ENCODE measurements around the gene TNRC6A.
"Not testable (repeated sequence)": the region's sequence is repeated elsewhere in the genome, so short reads cannot be mapped to it uniquely, and the experiment has no call there.

The TNRC6A gene

DNA sequence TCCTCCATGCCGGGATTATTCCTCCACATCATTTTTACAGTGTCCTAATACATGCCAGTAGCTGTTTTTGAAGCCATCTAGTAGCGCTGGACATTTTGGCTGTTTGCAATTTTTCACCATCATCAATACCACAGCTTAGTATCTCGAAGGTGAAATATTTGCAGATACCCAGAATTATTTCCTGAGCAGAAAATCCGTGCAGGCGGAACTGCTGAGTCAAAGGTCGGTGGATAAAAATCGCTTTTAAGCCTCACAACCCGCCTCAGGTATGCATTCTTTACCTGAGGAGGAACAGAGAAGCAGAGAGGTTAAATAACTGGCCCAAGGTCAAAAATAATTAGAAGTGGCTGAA is 584 bp upstream of the TNRC6A start:
- DNase-seq: peak; percentile 16

DNA sequence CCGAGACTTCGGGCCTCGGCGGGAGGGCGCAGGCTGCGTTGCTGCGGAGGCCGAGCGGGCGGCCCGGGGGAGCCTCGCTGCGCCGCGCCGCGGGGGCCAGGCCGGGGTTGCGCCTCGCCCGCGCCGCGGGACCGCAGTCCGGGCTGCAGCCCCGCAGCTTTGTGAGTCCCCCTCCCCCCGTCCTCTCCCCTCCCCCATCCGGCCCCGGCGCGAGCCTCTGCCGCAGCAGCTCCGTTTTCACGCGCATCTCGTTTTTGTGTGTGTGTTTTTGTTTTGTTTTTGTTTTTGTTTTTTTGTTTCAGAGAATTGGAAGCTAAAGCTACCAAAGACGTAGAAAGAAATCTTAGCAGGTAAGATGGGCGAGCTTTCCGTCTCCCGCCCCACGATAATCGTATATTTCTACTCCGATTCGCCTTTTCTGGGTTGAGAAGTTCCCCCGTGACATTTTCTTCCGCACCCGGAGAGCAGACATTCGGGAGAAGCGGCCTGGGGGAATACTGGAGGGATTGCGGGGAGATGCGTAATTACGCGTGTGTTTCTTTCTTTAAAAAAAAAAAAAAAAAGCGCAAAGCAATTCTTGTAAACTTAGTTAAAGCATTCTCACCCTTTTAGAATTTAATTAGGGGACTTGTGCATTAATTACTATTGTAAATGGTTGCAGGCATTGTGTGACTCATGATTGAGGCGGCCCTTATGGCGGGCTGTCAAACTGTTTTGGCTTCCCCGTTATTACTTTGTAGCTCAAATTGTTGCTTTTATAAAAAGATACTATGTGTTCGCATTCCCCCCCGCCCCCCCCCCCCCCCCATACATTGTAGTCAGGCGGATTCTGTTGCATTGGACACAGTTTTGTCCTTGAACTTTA is 732 bp downstream of the TNRC6A start:
- peak; percentile 32 for DNase-seq

DNA sequence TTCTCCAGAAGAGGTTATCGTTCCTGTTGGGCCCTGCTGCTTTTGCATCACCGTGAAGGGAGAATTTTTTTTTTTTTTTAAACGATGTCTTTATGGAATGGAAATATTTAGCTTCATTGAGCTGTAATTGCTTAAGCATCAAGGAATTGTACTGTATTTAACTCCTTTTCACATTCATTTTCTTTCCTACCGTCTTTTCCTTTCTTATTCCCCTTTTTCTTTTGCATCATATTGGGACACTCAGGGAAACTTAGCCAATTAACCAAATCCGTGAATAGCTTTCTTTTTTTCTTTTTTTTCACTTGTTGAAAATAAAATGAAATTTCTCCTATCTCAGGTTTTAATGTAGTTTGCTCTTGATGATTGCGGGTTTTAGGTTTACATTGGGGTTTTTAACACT is 1.5 kb downstream of the TNRC6A start:
- no peak for DNase-seq

DNA sequence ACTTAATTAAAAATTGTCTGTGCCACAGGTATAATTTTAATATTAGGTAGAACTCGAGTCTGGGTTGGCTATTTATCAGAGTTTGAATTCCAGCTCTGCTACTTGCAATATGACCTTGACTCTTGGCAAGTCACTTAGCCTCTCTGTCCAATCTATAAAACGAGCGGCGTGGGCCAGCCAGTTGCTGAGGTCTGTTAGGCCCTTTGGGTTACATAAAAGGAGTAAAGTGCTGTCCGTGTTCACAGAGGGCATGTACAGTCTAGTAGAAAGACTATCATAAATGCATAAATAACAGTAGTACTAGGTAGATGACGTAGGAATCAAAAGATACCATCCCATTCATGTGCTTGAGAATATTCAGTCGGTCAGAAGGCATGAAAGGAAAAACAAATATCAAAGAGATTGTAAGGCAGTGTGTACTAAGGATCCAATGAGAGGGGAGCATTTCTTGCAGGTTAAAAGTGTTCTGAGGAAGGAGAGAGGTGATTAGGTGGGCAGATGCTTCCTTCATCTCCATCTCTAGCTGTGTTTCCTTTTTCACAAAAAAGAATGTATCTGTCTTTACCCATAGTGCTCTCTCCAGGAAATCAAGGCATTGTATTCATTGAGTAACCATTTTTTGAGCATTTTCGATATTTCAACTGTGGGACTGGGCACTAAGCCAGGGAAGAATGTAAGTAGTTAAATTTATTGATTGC is 2.4 kb downstream of the TNRC6A start:
- no peak for DNase-seq

DNA sequence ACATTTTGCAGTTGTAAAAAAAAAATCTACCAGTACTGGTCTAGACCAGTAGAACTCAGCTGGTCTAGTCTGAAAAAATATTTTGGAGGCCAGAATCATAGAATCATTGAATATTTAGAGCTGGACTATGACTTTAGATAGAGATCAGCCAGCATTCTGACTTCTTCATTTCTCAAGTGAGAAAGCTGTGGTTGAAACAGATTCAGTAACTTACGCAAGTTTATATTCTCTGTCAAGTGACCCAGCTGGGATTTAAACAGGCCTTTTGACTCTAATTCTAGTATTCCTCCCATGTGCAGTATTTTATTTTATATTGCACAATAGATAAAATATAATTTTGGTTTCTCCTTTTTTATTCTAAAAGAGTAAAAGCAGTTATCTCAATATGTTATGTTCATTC is 4.9 kb downstream of the TNRC6A start:
- peak; percentile 15 for DNase-seq

DNA sequence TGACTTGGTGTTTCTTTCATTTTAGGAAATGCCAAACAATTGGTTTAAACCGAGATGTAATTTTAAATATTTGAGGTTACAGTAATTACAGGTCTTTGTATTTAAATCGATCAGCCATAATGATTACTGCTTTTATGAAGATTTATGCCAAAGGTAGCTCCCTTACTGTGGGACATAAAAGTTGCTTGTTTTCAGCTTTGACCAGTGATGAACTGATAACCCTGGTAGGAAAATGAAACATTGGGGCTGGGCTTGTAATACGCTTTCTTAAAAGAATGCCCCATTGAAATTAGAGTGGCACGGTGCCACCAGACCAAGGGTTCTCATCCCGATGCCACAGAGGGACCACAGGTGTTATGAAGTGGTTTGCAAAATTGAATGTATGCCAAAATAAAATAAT is 7.3 kb downstream of the TNRC6A start:
- no peak for DNase-seq

DNA sequence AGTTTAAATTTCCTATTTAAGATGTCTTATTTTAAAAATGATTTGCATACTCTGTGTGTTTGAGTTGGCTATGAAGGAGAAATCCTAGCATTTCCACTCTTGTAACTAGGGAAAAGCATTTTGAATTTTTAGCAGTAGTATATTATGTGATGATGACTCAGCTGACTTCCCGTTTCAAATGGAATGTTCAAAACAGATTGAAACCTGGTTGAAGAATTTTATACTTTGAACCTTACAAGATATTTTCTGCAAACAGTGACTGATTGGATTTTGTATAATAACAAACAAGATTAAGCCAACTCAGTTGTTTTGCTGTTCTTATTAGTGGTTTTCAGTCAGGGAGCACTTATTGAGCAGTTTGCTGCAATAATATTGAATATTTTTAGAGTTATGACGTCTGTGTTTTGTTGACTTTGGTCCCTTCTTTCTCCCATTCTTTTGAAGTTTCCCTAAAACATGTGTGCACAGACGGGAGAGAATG is 8.0 kb downstream of the TNRC6A start:
- no peak for DNase-seq

DNA sequence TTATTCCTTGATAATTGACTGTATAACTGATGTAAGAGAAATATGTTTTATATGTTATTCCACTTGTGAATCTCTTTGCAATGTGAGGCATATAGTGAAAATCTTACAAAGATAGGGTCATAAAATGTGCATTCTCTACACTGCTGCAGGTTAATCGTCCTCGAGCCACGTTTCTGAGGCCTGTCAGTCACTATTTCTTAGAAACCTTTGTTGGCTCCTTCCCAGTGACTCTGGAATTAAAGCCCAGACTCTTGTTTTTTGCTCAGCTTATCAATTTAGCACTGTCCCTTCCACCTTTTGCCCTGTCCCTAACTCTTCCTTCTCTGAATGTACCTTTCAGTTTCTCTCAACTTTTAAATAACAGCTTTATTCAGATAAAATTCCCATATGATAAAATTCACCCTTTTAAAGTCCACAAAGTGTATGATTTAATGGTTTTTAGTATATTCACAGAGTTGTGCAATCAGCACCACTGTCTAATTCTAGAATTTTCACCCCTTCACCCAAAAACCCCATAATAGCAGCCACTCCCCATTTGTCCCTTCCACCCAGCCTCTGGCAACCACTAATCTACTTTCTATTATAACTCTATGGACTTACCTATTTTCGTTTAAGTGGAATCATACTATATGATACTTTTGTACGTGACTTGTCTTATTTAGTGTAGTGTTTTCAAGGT is 8.6 kb downstream of the TNRC6A start:
- no peak for DNase-seq

DNA sequence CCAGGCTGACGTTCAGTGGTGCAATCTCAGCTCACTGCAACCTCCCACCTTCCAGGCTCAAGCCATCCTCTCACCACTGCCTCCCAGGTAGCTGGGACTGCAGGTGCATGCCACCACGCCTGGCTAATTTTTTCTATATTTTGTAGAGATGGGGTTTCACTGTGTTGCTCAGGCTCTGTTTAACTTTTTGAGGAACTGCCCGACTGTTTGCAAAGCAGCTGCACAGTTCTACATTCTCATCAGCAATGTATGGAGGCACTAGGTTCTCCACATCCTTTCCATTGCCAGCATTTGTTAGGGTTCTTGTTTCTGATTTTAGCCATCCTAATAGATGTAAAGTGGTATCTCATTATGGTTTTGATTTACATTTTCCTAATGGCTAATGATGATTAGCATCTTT is 9.4 kb downstream of the TNRC6A start:
- DNase-seq: no peak

DNA sequence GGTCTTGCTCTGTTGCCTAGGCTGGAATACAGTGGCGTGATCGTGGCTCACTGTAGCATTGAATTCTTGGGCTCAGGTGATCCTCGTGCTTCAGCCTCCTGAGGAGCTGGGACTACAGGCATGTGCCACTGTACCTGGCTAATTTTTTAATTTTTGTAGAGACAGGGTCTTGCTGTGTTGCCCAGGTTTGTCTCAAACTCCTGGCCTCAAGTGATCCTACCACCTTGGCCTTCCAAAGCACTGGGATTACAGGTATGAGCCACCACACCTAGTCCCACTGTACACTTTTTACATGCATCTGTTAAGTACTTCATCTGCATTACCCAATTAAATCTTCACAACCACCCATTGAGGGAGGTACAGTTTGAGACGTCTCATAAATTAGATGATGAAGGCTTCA is 12.4 kb downstream of the TNRC6A start:
- no peak for DNase-seq

DNA sequence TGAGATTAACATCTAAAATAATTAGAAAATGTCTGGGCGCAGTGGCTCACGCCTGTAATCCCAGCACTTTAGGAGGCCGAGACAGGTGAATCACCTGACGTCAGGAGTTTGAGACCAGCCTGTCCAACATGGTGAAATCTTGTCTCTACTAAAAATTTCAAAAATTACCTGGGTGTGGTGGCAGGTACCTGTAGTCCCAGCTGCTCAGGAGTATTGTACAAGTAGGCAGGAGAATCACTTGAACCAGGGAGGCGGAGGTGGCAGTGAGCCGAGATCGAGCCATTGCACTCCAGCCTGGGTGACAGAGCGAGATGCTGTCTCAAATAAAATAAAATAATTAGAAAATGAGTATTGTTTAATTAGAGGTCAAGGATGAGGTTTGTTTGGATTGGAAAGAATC is 13.2 kb downstream of the TNRC6A start:
- DNase-seq: not testable (repeated sequence)

DNA sequence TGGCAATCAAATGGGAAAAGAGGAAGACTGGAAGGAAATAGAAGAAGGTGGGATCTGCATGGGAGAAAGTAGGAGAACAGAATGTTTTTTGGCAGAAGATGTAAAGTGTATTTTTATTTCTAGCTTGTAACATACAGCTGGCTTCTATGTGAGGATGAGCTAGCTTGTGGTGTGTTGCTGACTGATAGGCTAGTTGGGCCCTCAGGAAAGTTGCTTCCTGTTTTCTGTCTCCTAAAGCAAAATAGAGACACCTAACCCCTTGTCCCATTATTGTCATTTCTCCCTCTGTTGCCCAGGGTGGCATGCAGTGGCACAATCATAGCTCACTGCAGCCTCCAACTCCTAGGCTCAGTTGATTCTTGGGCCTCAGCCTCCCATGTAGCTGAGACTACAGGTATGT is 15.9 kb downstream of the TNRC6A start:
- DNase-seq: no peak

DNA sequence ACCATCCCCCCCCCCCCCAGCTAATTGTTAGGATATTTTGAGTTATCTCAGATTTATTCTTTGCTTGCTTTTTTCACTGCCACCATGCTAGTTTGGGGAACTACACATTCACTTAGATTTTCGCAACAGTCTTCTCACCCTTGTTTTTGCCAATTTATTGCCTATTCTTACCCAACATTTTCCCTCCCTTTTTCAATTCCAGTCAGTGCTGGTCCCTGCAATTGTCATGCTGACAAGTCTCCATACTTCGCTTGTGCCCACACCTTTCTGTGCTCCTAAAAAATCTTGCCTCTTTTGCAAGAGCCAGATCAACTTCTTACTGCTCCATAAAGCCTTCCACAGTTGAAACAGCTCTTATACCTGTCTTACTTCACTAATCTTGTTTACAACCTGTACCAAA is 16.3 kb downstream of the TNRC6A start:
- no peak for DNase-seq

DNA sequence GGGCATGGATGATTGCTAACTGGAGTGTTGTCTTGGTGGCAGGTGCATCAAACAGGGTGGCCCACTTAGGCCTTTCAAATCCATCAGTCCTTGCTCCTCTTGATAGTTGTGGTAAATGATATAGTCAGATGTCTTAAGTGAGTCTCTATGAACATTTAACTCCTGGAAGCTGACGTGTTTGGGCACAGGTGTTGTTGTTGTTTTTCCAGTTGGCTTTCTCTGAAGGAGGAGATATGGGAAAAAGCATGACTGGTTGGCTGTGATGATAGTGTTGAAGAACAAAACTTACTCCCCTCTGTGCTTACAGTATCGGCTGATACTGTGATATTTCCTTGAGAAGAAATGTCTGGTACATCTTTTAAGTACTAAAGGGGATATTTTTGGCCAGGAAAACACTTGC is 18.0 kb downstream of the TNRC6A start:
- no peak for DNase-seq

DNA sequence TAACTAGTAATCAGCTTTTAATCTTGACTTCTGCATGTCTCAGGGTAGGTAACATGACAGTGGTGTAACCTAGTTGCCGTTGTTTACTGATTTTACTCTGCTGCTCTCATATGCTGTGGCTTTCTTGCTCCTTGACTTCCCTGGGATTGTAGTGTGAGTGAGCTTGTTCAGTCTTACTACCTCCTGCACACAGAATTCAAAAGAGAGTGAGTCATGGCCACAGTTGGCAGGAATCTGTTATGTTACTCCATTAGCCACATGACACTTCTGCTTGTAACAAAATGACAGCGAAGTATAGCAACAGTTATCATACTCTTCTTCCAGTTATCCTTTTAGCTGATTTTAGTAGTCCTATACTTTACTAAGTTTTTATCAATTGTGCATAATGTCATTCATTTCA is 18.8 kb downstream of the TNRC6A start:
- DNase-seq: peak; percentile 29

DNA sequence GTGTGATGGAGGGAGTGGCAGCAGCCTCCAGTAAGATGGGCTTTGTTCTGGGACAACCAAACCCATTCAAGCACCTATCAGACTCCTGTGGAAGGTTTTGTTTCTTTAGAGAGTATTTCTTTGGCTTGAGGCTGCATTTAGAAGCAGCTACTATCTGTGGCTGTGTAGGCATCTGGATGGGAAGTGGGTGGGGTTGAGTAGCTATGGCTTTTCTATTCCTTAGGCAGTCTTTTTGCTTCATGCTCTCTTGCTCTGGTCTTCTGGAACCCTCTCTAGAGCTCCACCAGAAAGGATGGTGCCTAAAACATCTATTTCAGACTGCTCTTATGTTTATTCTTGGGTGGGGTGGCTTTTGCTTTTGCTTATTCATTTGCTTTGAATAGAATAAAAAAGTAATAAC is 19.9 kb downstream of the TNRC6A start:
- DNase-seq: no peak

DNA sequence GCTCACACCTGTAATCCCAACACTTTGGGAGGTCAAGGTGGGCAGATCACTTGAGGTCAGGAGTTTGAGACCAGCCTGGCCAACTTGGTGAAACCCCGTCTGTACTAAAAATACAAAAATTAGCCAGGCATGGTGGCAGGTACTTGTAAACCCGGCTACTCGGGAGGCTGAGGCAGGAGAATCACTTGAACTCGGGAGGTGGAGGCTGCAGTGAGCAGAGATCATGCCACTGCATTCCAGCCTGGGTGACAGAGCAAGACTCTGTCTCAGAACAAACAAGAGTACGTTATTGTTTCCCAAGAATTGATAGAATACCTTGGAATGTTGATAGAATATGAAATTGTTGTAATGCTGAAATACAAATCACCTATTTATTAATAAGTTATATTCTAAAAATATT is 20.4 kb downstream of the TNRC6A start:
- not testable (repeated sequence) for DNase-seq

DNA sequence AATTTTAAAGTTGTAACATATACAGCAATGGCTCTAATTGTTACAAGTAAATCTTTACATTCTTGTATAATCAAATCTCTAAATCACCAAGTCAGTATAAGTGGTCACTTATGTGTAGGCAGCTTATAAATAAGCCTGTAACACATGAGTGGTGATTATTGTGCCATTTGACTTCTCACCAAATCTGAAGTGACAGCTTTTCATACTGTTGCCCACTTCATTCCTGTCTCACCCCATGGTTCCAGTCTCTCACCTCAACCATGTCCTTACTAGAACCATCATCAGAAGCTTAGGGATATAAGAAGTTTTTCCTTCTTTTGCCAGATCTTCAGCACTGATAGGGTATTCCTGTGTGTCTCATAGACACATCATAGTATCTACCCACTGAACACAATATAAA is 23.5 kb downstream of the TNRC6A start:
- DNase-seq: no peak

DNA sequence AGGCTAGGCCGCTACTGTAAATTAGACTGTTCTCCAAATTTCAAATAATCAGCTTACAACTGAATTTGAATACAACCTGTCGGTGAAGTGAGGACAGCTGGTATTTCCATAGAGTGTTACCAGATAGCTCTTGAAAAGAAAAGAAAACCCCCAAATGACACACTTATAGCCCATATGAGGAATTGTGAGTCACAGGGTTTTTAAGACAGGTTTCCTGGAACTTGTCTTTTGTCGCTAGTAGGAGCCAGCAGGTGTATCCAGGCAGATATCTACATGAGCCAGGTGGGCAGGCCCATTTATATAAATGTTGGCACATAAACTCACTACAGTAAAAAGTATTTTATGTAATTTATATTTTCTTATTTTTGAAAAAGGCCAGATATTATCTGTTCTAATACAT is 24.0 kb downstream of the TNRC6A start:
- peak; percentile 34 for DNase-seq

DNA sequence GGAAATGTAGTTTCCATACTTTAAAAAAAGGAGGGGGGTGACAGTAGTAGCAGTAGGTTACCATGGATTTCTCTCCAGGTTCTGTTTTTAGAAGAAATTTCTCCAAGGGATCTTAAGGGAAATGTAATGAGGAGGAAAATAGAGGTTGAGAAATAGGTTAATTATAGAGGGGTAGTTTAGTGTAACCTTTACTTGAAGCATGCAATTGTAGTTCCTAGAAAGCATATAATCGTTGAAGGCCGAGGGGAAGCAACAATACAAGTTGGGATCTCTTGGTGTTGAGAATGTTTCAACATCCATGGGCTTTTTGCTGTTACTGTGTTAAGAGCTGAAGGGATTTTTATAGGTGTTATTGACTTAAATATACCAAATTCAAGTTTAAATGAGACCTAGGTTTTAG is 25.1 kb downstream of the TNRC6A start:
- DNase-seq: no peak

DNA sequence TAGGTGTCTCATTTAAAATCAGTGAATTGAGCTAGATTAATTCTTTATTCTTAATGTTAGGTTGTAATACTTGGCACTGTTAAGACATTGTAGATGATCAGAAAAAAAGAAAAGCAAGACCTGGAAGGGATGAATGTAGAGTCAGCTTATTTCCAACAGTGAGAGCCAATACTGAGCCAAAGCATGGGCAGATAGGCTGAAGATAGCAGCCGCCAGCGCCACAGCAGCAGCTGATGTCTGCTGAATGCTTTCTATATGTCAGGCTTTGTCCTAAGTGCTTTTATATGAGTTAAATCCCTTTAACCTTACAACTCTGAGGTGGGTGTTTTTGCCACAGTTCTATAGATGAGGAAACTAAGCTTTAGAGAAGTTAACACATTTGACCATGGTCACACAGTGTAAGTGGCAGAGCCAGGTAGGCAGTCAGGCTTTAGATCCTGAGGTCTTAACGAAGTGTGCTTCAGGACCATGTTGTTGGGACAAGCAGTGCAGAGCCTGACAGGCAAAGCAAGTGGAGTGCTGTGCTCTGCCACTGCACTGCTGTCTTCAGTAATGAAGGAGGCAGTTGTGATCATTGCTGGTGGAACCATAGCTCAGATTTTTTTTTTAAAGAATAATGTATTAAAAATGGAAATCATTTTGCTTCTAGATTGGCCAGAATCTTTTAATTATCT is 25.9 kb downstream of the TNRC6A start:
- DNase-seq: no peak

DNA sequence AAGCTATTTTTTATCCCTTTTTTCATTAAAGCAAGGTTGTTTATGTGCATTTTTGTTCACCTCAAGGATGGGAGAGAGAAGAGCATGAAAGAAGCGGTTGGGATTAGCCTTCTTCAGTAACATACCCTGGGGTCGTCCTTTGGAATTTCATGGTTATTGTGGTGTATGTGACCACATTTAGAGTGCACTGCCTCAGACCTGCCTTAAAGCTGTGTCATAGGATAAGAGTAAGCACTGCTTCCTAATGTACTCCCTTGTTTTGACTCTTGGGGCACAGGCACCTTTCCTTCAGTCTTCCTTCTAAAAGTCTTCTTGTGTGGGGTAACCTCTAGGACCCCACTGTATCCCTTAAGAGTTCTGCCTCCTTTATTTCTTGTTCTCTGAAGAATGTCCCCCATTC is 28.9 kb downstream of the TNRC6A start:
- no peak for DNase-seq

DNA sequence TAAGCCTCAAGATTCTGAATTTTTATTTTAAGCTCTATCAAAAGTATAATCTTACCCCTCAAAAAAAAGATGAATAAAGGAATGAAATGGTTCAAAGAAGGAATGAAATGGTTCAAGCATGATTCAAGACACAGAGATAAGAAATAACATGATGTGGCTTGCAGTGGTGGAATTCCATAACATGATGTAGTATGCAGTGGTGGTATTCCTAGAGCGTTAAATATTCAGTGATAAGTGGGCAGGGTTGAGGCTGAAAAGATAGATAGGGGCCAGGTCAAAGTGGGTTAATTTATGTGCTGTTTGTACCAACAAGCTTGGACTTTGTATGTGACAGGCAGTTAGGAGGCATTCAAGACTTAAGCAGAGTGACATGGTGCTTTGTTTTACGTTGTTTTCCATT is 29.6 kb downstream of the TNRC6A start:
- no peak for DNase-seq

Data from activated CD4-positive, alpha-beta T cell treated with anti-CD3 and anti-CD28 coated beads, Interleukin-2, Interleukin-6, amounts not matched to agents 100 ng/mL and 50 ng/mL, durations not matched to agents 16 hours and 8 hours (primary cell).